ENCODE data around the gene GRIP1. TPM values are rescaled to one million over a fixed set of nuclear protein-coding genes. Genes with fewer than 3 reads are reported as not detected.

Gene GRIP1, protein sequence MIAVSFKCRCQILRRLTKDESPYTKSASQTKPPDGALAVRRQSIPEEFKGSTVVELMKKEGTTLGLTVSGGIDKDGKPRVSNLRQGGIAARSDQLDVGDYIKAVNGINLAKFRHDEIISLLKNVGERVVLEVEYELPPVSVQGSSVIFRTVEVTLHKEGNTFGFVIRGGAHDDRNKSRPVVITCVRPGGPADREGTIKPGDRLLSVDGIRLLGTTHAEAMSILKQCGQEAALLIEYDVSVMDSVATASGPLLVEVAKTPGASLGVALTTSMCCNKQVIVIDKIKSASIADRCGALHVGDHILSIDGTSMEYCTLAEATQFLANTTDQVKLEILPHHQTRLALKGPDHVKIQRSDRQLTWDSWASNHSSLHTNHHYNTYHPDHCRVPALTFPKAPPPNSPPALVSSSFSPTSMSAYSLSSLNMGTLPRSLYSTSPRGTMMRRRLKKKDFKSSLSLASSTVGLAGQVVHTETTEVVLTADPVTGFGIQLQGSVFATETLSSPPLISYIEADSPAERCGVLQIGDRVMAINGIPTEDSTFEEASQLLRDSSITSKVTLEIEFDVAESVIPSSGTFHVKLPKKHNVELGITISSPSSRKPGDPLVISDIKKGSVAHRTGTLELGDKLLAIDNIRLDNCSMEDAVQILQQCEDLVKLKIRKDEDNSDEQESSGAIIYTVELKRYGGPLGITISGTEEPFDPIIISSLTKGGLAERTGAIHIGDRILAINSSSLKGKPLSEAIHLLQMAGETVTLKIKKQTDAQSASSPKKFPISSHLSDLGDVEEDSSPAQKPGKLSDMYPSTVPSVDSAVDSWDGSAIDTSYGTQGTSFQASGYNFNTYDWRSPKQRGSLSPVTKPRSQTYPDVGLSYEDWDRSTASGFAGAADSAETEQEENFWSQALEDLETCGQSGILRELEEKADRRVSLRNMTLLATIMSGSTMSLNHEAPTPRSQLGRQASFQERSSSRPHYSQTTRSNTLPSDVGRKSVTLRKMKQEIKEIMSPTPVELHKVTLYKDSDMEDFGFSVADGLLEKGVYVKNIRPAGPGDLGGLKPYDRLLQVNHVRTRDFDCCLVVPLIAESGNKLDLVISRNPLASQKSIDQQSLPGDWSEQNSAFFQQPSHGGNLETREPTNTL
- 0.37 and 1.5 TPM in 2 replicates for total RNA-seq (2014; rRNA removed; shearing (Covaris generic))
- 0.06 TPM in 1 of 2 replicates, not detected in the other for polyA plus RNA-seq (2015; cell fraction: cytosol; rRNA removed)
- polyA plus RNA-seq (2015; cell fraction: nucleus; rRNA removed) = 0.36 and 0.73 TPM in 2 replicates

DNA sequence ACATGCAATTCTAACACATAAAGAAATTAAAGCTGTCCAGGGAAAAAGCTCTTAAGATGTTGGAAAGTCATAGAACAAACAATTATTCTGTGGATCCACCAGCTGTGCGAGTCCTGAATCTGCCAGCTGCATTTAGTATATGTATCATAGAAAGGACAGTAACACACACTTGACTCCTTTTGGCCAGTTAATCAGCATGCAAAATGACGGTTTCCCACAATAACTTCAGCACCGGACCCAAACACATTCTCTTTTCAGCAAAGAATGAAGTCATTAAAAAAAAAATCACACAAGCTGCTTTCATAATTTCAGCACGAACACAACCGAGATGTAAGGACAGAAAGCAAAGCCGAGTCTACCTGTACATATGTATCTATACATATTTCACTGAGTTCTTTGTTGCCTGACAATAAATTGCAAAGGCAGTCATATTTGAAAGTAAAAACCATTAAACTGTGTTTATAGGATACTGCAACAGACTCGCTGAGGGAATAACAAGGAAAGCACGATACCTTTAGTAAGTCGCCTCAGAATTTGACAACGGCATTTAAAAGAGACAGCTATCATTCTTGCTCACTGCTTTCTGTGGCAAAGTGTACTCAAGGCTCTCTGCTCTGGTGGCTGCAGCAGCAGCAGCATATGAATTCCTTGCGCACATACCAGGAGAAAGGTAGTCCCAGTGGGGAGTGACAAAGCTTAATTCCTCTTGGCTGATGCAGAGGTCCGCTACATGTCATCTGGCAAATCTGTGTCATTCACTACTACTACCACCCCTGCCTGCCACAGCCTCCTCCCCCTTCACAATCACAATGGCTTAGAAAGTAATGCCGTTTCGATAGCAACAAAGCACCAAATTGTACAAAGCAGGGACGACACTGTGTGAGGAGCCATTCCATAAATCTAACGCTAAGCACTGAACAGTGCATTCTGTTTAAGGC lies at the start of gene GRIP1:
Gene GRIP1 (minus strand): TSS at position 739 of the 938 bp plus-strand sequence. CDS start 172 bp downstream, at position 567.
- DNase-seq (ENCODE audit: low read depth) = peak; percentile 52

DNA sequence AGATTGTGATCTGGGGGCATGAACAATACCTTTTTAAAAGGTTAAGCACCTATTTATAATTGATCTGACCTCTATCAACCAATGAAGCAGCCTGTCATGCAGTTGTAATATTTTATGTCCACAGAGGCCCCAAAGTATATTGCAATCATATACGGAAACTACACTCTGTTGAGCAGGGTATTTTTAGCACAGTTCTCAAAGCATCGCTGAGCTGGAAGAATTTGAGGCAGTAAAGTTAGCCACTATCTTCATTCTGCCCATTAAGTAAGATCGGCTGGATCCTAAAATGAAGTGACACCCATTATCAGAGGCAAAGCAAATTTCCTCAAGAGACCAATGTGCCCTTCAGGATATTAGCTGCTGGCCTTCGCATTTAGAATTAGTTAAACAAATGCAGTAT lies 47.7 kb upstream of the GRIP1 start:
- DNase-seq (ENCODE audit: low read depth) = no peak

DNA sequence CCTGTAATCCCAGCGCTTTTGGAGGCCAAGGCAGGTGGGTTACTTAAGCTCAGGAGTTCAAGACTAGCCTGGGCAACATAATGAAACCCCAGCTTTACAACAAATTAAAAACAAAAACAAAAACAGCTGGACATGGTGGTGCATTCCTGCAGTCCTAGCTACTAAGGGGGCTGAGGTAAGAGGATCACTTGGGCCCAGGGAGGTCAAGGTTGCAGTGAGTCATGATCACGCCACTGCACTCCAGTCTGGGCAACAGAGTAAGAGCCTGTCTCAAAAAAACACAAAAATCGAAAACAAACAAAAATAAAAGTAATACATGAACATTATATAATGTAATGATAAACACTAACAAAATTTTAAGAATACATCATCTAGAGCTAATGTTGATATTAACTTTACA lies 46.2 kb upstream of the GRIP1 start:
- peak; percentile 32 for DNase-seq (ENCODE audit: low read depth)

DNA sequence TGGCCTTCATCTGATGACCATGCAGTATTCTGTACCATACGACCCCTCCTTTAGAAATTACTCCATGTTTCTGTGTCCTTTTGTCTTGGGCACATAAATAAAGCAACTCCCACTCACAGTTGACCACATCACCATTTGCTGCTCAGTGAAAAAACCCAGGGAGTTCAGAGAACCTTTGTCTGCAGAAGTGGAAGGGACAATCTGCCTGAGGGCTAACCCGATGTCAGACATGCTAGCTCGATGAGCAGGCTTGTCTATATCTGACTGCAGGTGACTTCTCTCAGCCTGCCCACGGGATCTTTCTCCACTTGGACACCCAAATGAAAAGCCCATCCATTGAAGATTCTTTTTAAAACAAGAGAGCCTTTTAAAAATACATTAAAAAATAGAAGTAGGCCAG lies 45.7 kb upstream of the GRIP1 start:
- DNase-seq (ENCODE audit: low read depth) = no peak

DNA sequence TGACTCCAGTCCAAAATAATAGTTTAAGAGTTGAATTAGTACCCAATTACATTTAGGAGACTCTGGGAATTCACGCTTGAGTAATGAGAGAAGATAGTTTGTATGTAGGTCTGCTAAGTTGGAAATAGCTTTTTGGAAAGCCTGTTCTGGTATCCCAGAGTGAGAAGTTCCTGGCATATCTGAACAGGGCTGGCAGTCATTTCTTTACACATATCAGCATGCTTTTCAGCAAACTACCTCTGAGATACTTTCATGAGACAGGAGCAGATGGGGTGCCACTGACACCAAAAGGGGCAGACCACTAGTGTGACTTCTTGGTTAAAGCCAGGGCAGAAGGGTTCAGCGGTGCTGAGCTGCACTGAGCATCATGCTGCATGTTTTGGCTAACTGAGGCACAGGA lies 45.1 kb upstream of the GRIP1 start:
- no peak for DNase-seq (ENCODE audit: low read depth)

DNA sequence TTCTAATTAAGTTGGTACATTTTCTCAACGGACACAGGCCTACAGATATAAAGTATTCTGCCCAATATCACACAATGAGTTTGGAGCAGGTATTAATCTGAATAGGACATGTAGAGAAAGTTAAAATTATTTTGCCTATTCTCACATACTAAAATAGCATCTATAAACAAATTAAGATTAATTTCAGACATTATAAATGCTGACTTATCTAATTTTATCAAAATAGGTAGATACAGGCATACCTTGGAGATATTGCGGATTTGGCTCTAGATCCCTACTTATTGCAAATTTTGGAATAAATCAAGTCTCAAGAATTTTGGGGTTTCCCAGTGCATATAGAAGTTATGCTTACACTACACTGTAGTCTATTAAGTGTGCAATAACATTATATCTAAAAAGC lies 41.0 kb upstream of the GRIP1 start:
- DNase-seq (ENCODE audit: low read depth) = no peak

DNA sequence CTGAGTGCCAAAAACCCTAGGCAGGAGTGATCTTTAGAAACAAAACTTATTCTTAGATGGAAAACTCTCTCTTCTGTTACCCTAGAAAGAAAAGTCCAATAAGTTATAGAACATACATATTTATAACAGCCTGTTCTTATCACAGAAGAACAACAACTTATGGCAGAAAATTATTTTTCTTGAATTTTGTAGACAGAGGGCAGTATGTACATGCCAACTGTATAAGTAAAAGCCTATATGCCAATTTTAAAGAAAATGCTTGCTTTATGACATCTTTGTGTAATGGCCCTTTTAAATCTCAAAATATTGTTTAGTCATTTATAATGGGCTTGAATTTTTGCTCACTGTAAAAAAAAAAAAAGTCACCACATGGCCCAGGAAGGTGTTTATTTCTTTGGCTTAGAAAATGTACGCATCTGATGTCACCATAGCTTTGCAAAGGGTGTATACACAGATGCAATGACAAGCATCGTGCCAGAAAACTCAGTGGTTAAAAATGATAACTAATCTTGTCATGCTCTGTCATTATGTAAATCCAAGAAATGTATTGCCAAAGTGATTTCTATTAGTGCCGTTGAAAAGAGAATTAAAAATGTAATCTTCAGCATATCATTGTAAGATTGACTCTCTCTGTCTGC lies 38.3 kb upstream of the GRIP1 start:
- DNase-seq (ENCODE audit: low read depth) = no peak

DNA sequence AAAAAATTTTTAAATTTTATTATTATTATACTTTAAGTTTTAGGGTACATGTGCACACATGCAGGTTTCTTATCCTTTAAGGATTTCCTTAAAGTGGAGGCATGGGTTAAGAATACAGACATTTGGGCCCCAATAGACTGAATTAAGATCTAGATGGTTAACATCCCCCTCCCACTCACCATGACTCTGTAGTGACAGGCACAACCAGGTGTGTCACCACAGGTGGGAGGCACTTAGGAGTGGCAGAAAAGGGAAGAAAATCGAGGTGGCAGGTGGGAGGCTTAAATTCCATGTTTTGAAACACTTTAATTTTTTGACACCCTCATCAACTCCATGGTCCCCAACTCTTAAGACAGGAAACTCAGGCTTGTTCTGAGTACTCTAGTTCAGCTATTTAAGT lies 37.6 kb upstream of the GRIP1 start:
- no peak for DNase-seq (ENCODE audit: low read depth)

DNA sequence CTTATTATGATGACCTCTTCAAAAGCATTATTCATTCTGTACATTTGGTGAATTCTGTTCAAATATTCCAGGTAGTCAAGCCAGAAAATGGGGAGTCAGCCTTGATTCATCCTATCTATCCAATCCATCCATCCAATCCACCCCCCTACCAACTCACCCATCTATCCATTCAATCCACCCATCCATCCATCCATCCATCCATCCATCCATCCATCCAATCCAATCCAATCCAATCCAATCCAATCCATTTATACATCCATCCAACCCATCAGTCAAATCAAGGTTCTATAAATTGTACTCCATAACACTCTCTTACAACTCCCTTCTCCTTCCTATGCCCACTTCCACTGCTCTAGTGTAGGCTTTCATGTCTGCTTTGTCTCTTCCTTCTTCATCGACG lies 35.8 kb upstream of the GRIP1 start:
- DNase-seq (ENCODE audit: low read depth) = no peak

DNA sequence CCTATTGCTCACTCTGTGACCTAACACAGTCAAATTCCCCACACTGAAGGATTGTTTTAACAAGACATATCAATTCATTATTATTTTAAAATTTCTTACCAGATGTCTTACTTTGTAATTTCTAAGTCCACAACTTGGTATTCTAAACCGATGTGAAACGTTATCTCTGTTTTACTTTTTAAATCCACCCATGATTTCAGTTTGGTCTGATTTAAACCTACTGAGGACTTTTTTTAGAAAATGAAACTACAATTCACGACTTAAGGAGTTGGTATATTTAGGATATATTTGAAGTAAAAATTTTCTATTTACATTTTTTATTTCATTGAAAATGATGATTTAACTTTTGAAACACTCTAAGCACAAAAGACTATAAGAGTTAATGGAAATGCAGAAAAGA lies 35.1 kb upstream of the GRIP1 start:
- no peak for DNase-seq (ENCODE audit: low read depth)

DNA sequence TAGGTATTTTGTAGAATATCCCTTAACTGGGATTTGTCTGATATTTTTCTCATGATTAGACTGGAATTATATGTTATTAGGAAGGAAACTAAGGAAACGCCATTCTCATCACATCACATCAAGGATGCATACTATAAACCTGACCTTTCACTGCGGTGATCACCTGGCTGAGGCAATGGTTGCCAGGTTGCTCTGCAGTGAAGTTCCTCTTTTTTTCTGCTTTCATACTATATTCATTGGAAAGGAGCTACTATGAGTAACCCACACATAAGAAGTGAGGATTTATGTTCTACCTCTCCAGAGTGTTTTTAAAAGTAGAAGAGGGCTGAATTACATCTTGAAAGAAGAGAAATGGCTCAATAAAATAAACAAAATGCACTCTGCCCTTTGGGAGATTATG lies 31.0 kb upstream of the GRIP1 start:
- no peak for DNase-seq (ENCODE audit: low read depth)

DNA sequence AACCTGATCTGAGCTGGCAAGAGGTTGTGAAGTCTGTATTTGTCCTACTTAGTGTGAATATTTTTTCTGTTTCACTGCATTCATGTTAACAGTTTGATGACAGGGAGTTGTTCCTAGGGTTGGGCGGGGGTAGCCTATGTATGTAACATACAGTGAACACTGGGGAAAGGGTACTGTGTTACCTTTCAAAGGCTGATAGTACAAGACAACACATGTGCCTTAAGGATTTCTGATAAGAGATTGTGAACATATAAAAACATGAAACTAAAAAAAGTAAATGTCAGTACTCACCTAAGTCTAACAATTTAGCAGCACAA lies 30.5 kb upstream of the GRIP1 start:
- DNase-seq (ENCODE audit: low read depth) = no peak

DNA sequence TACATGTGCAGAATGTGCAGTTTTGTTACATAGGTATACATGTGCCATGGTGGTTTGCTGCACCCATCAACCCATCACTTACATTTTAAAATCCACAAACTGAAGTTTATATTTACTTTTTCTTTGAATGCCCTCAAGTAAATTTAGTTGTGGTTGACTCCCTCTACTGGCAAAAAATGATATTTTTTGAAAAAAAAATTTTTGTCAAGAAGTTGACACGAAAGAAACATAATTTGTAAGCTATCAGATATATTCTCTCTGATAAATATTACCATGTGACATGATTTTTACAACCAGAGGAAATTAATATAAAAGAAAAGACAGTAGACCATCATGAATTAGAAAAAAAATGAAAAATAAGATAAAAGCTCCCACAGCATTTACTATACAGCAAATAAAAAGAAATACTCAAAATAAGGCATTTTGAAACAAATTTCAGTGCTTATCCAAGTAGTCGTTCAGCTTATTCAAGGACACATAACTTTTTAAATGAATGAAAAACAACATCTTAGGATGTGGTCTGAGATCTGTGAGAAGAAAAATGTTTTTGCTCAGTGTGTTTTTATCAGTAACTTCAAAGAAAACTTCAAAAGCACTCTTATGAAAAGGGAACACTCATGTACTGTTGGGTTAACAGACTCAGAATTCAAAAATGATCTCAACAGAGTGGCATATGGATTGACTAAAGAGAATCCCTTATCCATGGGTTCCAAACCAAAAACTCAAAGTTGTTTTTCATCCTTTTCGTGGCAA lies 30.0 kb upstream of the GRIP1 start:
- DNase-seq (ENCODE audit: low read depth) = peak; percentile 10

DNA sequence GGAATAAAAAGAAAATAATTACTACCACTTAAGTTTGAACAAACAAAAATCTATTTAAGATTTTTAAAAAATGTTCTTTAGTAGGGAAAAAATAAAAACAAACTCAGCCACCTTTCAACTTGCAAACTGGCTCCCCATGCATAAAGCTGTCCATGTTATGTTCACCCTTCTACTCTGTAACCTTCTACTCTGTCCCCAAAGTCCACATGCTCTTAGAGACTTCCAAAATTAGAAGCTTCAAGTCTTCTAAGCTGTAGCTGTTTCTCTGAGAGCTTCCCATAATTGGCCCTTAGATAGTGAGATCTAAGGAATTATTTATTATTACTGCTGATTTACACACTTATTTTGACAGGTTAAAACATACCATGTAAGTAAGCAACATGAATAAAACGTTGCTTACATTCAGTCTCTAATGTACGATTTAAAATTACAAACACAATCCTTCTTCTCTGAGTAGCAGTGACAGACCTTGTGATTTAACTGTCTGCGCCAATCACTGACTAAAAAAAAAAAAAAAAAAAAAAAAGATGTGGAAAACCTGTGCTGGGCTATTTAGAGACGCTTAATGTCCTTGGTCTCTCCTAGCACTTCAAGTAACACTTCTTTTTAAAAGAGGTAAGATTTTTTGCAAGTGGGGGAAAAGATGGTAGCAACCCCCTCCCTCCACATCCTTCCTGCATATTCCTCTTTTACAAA lies 28.3 kb upstream of the GRIP1 start:
- DNase-seq (ENCODE audit: low read depth) = no peak

DNA sequence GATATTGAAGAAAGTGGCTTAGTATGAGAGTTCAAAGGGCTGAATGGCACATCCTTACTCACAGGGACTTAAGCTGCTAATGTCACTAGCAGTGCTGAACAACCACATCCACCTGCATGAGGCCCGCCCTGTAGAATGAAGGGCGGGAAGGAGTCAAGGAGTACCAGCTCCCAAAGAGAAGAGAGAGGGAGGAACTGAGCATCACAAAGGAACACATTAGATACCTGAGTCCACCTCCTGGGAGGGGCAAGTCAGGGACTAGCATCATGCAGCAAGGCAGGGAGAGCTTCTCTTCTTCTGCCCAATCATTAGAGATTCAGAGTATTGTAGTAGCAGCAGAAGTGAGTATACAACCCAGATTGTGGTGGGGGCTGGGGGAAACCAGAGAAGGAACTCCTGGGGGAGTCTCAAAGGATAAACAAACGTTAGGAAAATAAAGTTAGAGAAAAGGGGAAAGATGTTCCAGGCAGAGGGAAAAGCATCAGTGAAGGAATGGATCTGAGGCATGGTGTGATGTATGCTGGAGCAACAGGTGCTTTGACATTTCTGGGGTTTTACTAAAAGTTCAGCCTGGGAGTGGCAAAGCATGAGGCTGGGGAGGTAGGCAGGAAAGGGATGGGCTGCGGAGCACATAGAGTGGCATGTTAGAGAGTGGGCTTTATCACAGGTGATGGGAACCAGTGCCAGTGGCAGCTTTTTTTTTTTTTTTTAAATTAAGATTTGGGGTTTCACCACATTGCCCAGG lies 21.0 kb upstream of the GRIP1 start:
- DNase-seq (ENCODE audit: low read depth) = no peak

DNA sequence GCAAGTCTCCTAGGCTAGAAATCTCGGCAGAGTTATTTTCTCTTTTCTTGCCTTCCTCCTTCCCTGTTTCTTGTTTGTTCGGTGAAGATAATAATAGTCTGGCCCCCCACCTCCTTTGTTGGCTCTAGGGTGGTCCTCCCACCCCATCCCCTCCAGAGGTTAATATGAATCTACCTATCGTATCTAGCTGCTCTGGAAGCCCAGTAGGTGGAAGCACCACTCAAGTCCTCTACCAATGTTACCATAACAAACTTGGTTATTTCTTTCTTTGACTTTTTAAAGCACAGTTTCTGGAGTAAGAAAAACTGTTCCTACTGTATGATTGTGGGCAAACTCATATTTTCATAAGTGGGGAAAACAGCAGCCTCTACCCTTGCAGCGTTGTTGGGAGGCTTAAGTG lies 19.7 kb upstream of the GRIP1 start:
- no peak for DNase-seq (ENCODE audit: low read depth)

DNA sequence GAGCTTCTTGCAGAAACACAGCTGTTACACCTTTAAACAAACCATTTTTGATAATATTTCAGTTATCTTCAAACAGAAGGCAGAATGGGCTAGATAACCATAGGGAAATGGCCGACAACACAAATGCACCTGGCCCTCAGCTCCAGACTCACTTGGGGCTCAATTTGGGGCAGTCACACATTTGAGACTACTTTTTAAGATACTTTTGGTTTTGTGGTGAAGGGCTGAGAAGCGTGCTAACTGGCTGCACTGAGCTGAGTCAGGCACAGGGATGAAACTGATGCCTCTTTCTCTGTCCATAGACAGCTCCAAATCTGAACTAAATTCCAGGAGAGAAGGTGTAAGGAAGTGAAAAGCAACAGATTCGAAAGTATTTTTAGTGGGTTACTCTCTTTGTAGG lies 18.5 kb upstream of the GRIP1 start:
- DNase-seq (ENCODE audit: low read depth) = no peak
